Measurements from ENCODE around the gene ASTN2. TPM values are rescaled to one million over a fixed set of nuclear protein-coding genes. Genes with fewer than 3 reads are reported as not detected.

The ASTN2 gene
- total and polyA plus RNA-seq, 12 donors, result 1.9 to 11.1 (median 4.0) TPM

GRCh38 chr9:116644091-116644688, 770.7 kb downstream of the ASTN2 start:
- H3K4me1 ChIP-seq, result peaks cover 0 to 56% (median 19%) of the 10 kb centered on the region in 9 donors
- intact Hi-C loops (cut with DNase I), result loop anchor here in 5 of 10 donors (10.0 kb wide), 4 partner anchors 69 to 759 kb away; partner anchors contain the start of gene PAPPA (in 1 of the 5)
- peak in 2 of 8 donors; percentile 32 to 53 for ATAC-seq

GRCh38 chr9:116643691-116644090, 771.2 kb downstream of the ASTN2 start:
- H3K27ac ChIP-seq, result no peak overlapping the region
- TF ChIP-seq CTCF (IDR thresholded peaks at IDR 0.05), result no peak
- ATAC-seq (no peak), DNase-seq (no peak)
- H3K27me3 ChIP-seq, result no peaks in the 10 kb centered on the region
- intact Hi-C loops (cut with DNase I), result loop anchor here in 5 of 10 donors (10.0 kb wide), 4 partner anchors 69 to 759 kb away; partner anchors contain the start of gene PAPPA (in 1 of the 5)
- H3K4me3 ChIP-seq, result no peak overlapping the region
- H3K9me3 ChIP-seq, result no peaks in the 10 kb centered on the region
- 90 to 97% methylated on average over 1 of the region's 1 CpG for WGBS, 2 donors
- H3K36me3 ChIP-seq, result no peaks in the 10 kb centered on the region
- H3K4me1 ChIP-seq, result peaks cover 0 to 59% (median 19%) of the 10 kb centered on the region in 9 donors

More at GRCh38 chr9:116644091-116644688, 770.7 kb downstream of the ASTN2 start:
- Histone ChIP-seq H3K27me3 (no peaks in the 10 kb centered on the region), H3K36me3 (no peaks in the 10 kb centered on the region), H3K9me3 (no peaks in the 10 kb centered on the region), H3K4me3 (no peak overlapping the region), H3K27ac (peak overlapping the region in 2 of 10 donors; percentile 16 to 20)
- DNase-seq, result no peak
- TF ChIP-seq CTCF (IDR thresholded peaks at IDR 0.05), result no peak
- WGBS, 2 donors, result 78 to 82% methylated on average over 2 of the region's 2 CpGs

GRCh38 chr9:116641292-116642059, 773.4 kb downstream of the ASTN2 start:
- 70 to 91% methylated on average over 2 of the region's 2 CpGs for WGBS, 2 donors
- intact Hi-C loops (cut with DNase I), result loop anchor here in 5 of 10 donors (10.0 kb wide), 4 partner anchors 67 to 757 kb away; partner anchors contain the start of gene PAPPA (in 1 of the 5)
- ATAC-seq, result peak in 2 of 8 donors; percentile 51 to 80
- Histone ChIP-seq H3K4me3 (no peak overlapping the region), H3K9me3 (peaks cover 0 to 6% (median 0%) of the 10 kb centered on the region in 11 donors), H3K36me3 (no peaks in the 10 kb centered on the region), H3K4me1 (peaks cover 0 to 50% (median 11%) of the 10 kb centered on the region in 9 donors), H3K27ac (peak overlapping the region in 1 of 10 donors; percentile 62), H3K27me3 (no peaks in the 10 kb centered on the region)
- TF ChIP-seq CTCF (IDR thresholded peaks at IDR 0.05), result no peak
- no peak for DNase-seq

- ATAC-seq, result peak in 4 of 8 donors; percentile 33 to 66 (median 50)
- H3K27me3 ChIP-seq, result no peaks in the 10 kb centered on the region
- DNase-seq, result no peak
- H3K9me3 ChIP-seq, result peaks cover 0 to 6% (median 0%) of the 10 kb centered on the region in 11 donors
- TF ChIP-seq CTCF (IDR thresholded peaks at IDR 0.05), result no peak
- intact Hi-C loops (cut with DNase I), result no loop called here
- no peak overlapping the region for H3K4me3 ChIP-seq
- no peaks in the 10 kb centered on the region for H3K36me3 ChIP-seq
- peaks cover 0 to 36% (median 7%) of the 10 kb centered on the region in 9 donors for H3K4me1 ChIP-seq
- peak overlapping the region in 2 of 10 donors; percentile 0 to 62 for H3K27ac ChIP-seq
Measured at GRCh38 chr9:116639251-116639741, 775.6 kb downstream of the ASTN2 start.
